Nasal cavity respiratory epithelium epithelial cell of viscerocranial mucosa (primary cell): ENCODE results near the gene SUB1. TPM values are rescaled to one million over a fixed set of nuclear protein-coding genes. Genes with fewer than 3 reads are reported as not detected.

Source experiments
- total RNA-seq: library from RNA; depleted of rRNA; stranded (reverse); fragments of >200 nt; gene quantifications from 2 replicates; pipeline ENCODE4 v1.2.3, GENCODE V29; 2014

Gene SUB1
- total RNA-seq = 68.0 and 117 TPM in 2 replicates

DNA sequence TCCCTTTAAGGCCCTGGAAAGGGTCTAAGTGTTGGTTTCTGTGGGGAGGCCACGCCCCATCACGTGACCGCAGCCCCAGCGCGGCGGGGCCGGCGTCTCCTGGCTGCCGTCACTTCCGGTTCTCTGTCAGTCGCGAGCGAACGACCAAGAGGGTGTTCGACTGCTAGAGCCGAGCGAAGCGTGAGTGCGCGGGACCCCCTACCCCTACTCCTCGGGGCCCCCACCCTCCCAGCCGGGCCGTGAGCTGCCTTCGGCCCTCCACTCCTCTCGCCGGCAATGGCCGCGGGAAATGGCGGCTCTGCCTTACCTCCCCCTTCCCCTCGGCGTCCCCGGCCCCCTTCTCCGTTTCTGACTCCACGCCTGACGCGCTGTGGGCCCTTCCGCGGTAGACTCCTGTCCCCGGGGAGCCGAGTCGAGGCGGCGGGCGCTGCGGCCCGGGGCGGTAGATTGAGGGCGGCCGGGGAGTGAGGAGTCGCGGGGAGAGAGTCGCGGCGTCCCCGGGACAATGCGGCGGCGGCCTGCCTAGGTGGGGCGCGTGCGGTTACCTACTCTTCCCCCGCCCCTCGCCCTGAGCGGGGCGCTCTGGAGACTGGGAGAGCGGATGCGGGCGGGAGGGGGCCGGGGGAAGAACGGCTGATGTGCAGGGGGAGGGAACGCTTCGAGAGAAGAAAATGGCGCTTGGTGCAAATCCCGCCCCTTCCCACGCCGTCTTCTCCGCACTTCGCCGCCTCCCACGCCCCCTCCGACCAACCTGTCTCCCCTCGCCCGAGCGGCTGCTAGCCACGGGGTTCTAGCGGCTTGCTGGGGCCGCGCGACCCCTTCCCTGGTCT lies at the start of gene SUB1:
Gene SUB1 (plus strand): TSS at position 112 of the 830 bp plus-strand sequence. CDS start 2,956 bp downstream, outside the sequence.

Other genes starting within 250 kb of the SUB1 start
- gene ZFR, start 140.8 kb upstream of the SUB1 start, total RNA-seq = 90.6 and 96.6 TPM in 2 replicates
- 1.0 and 6.1 TPM in 2 replicates for gene NPR3, start 125.8 kb downstream of the SUB1 start, total RNA-seq